Measurements from ENCODE around the gene MCRS1.

DNA sequence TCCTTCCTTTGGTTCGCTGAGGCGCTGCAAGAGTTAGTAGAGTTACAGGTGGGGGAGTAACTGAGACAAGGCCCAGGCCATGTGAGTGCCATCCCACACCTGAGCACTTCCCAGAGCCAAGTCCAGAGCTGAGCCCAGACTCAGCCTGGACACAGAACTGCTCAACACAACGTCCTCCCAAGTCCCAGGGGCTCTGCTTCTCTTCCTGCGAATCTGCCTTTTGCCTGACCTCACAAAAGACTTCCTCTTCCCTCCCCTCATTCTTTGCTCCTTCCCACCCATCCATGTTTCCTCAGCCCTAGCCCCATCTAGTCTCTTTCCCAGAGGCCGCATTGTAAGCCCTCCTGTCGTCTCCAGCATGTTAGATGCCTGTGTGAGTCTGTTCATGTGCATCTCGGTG is 16.6 kb upstream of the MCRS1 start:
- TF ChIP-seq, protein P1, sequence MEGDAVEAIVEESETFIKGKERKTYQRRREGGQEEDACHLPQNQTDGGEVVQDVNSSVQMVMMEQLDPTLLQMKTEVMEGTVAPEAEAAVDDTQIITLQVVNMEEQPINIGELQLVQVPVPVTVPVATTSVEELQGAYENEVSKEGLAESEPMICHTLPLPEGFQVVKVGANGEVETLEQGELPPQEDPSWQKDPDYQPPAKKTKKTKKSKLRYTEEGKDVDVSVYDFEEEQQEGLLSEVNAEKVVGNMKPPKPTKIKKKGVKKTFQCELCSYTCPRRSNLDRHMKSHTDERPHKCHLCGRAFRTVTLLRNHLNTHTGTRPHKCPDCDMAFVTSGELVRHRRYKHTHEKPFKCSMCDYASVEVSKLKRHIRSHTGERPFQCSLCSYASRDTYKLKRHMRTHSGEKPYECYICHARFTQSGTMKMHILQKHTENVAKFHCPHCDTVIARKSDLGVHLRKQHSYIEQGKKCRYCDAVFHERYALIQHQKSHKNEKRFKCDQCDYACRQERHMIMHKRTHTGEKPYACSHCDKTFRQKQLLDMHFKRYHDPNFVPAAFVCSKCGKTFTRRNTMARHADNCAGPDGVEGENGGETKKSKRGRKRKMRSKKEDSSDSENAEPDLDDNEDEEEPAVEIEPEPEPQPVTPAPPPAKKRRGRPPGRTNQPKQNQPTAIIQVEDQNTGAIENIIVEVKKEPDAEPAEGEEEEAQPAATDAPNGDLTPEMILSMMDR (tag by site-specific recombination; IDR thresholded peaks at IDR 0.05) = no peak
- TF ChIP-seq ZNF146 (tag by site-specific recombination; IDR thresholded peaks at IDR 0.05) (no peak), ZNF416 (tag by site-specific recombination; IDR thresholded peaks at IDR 0.05) (no peak), REPIN1 (tag by site-specific recombination; IDR thresholded peaks at IDR 0.05; ENCODE audit: low read depth) (no peak), ZBTB21 (tag by site-specific recombination; IDR thresholded peaks at IDR 0.05) (no peak), ZNF311 (tag by site-specific recombination; IDR thresholded peaks at IDR 0.05; ENCODE audit: borderline replicate concordance) (no peak), HOXA7 (CRISPR knock-in tag; IDR thresholded peaks at IDR 0.05; ENCODE audit: borderline replicate concordance) (no peak), ZNF23 (tag by site-specific recombination; IDR thresholded peaks at IDR 0.05; ENCODE audit: borderline replicate concordance) (no peak)
- TF ChIP-seq, protein P2, sequence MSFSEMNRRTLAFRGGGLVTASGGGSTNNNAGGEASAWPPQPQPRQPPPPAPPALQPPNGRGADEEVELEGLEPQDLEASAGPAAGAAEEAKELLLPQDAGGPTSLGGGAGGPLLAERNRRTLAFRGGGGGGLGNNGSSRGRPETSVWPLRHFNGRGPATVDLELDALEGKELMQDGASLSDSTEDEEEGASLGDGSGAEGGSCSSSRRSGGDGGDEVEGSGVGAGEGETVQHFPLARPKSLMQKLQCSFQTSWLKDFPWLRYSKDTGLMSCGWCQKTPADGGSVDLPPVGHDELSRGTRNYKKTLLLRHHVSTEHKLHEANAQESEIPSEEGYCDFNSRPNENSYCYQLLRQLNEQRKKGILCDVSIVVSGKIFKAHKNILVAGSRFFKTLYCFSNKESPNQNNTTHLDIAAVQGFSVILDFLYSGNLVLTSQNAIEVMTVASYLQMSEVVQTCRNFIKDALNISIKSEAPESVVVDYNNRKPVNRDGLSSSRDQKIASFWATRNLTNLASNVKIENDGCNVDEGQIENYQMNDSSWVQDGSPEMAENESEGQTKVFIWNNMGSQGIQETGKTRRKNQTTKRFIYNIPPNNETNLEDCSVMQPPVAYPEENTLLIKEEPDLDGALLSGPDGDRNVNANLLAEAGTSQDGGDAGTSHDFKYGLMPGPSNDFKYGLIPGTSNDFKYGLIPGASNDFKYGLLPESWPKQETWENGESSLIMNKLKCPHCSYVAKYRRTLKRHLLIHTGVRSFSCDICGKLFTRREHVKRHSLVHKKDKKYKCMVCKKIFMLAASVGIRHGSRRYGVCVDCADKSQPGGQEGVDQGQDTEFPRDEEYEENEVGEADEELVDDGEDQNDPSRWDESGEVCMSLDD (tag by site-specific recombination; IDR thresholded peaks at IDR 0.05) = no peak
- TF ChIP-seq, protein P3, sequence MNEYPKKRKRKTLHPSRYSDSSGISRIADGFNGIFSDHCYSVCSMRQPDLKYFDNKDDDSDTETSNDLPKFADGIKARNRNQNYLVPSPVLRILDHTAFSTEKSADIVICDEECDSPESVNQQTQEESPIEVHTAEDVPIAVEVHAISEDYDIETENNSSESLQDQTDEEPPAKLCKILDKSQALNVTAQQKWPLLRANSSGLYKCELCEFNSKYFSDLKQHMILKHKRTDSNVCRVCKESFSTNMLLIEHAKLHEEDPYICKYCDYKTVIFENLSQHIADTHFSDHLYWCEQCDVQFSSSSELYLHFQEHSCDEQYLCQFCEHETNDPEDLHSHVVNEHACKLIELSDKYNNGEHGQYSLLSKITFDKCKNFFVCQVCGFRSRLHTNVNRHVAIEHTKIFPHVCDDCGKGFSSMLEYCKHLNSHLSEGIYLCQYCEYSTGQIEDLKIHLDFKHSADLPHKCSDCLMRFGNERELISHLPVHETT (tag by site-specific recombination; IDR thresholded peaks at IDR 0.05) = no peak
- TF ChIP-seq, protein P4, sequence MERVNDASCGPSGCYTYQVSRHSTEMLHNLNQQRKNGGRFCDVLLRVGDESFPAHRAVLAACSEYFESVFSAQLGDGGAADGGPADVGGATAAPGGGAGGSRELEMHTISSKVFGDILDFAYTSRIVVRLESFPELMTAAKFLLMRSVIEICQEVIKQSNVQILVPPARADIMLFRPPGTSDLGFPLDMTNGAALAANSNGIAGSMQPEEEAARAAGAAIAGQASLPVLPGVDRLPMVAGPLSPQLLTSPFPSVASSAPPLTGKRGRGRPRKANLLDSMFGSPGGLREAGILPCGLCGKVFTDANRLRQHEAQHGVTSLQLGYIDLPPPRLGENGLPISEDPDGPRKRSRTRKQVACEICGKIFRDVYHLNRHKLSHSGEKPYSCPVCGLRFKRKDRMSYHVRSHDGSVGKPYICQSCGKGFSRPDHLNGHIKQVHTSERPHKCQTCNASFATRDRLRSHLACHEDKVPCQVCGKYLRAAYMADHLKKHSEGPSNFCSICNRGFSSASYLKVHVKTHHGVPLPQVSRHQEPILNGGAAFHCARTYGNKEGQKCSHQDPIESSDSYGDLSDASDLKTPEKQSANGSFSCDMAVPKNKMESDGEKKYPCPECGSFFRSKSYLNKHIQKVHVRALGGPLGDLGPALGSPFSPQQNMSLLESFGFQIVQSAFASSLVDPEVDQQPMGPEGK (tag by site-specific recombination; IDR thresholded peaks at IDR 0.05) = no peak
- TF ChIP-seq, protein P5, sequence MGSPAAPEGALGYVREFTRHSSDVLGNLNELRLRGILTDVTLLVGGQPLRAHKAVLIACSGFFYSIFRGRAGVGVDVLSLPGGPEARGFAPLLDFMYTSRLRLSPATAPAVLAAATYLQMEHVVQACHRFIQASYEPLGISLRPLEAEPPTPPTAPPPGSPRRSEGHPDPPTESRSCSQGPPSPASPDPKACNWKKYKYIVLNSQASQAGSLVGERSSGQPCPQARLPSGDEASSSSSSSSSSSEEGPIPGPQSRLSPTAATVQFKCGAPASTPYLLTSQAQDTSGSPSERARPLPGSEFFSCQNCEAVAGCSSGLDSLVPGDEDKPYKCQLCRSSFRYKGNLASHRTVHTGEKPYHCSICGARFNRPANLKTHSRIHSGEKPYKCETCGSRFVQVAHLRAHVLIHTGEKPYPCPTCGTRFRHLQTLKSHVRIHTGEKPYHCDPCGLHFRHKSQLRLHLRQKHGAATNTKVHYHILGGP (tag by site-specific recombination; IDR thresholded peaks at IDR 0.05) = no peak
- TF ChIP-seq, protein P6, sequence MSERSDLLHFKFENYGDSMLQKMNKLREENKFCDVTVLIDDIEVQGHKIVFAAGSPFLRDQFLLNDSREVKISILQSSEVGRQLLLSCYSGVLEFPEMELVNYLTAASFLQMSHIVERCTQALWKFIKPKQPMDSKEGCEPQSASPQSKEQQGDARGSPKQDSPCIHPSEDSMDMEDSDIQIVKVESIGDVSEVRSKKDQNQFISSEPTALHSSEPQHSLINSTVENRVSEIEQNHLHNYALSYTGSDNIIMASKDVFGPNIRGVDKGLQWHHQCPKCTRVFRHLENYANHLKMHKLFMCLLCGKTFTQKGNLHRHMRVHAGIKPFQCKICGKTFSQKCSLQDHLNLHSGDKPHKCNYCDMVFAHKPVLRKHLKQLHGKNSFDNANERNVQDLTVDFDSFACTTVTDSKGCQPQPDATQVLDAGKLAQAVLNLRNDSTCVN (tag by site-specific recombination; optimal IDR thresholded peaks at IDR 0.05) = no peak
- TF ChIP-seq, protein P7, sequence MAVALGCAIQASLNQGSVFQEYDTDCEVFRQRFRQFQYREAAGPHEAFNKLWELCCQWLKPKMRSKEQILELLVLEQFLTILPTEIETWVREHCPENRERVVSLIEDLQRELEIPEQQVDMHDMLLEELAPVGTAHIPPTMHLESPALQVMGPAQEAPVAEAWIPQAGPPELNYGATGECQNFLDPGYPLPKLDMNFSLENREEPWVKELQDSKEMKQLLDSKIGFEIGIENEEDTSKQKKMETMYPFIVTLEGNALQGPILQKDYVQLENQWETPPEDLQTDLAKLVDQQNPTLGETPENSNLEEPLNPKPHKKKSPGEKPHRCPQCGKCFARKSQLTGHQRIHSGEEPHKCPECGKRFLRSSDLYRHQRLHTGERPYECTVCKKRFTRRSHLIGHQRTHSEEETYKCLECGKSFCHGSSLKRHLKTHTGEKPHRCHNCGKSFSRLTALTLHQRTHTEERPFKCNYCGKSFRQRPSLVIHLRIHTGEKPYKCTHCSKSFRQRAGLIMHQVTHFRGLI (tag by site-specific recombination; IDR thresholded peaks at IDR 0.05) = no peak
